Naive thymus-derived CD4-positive, alpha-beta T cell (primary cell): ENCODE measurements around the gene CSHL1. TPM values are rescaled to one million over a fixed set of nuclear protein-coding genes. Genes with fewer than 3 reads are reported as not detected.
"Not testable (repeated sequence)": the region's sequence is repeated elsewhere in the genome, so short reads cannot be mapped to it uniquely, and the experiment has no call there.

Source experiments
- ATAC-seq: fragments of 150-1000 bp; cut with Tn5 transposase; 2 replicates; pipeline ENCODE4 v1.10.0; 2021; ENCODE audit warnings: mild to moderate bottlenecking, moderate library complexity
- CTCF ChIA-PET: fragments of 350-600 bp; sonication (Branson Sonifier 250); formaldehyde crosslinking; loops from one replicate; lab custom pipeline; 2021; ENCODE audit warnings: antibody characterized with exemption; lab: Charles Lee
- POLR2A ChIA-PET: fragments of 350-600 bp; sonication (Branson Sonifier 250); formaldehyde crosslinking; loops from one replicate; lab custom pipeline; 2021; ENCODE audit warnings: antibody characterized with exemption, inconsistent platforms; lab: Charles Lee
- DNase-seq, 9 donors: peaks; one replicate each; pipeline versions ENCODE4 v3.0.0 to v3.0.0-alpha.2; 2020 to 2022; ENCODE audit warnings: mixed read lengths in 1 of 9
- H3K27ac ChIP-seq: one replicate; pipeline ENCODE4 v1.7.0; 2013; ENCODE audit warnings: mild to moderate bottlenecking, low read depth, low read length, moderate library complexity
- H3K27me3 ChIP-seq, 2 donors: one replicate each; pipeline ENCODE4 v1.7.0; 2013; ENCODE audit warnings: low read length in 2 of 2, mild to moderate bottlenecking in 2 of 2, moderate library complexity in 2 of 2; ENCODE audit not compliant: control insufficient read depth in 2 of 2, insufficient read depth in 2 of 2
- H3K36me3 ChIP-seq, 3 experiments: 1 replicate in 2 of 3; 2 replicates in 1 of 3; pipeline ENCODE4 v1.7.0; 2013; ENCODE audit warnings: low read length in 3 of 3, mild to moderate bottlenecking in 3 of 3, moderate library complexity in 1 of 3; ENCODE audit not compliant: insufficient read depth in 3 of 3, control insufficient read depth in 2 of 3
- H3K4me1 ChIP-seq, 2 donors: one replicate each; pipeline ENCODE4 v1.7.0; 2013; ENCODE audit warnings: low read length in 2 of 2, mild to moderate bottlenecking in 2 of 2, moderate library complexity in 1 of 2; ENCODE audit not compliant: control insufficient read depth in 2 of 2, insufficient read depth in 2 of 2
- H3K4me3 ChIP-seq: 2 replicates; pipeline ENCODE4 v1.7.0; 2013; ENCODE audit warnings: mild to moderate bottlenecking, low read length
- H3K9me3 ChIP-seq, 3 experiments: 1 replicate in 2 of 3; 2 replicates in 1 of 3; pipeline ENCODE4 v1.7.0; 2013; ENCODE audit warnings: low read length in 3 of 3; ENCODE audit not compliant: control insufficient read depth in 2 of 3
- H3K27ac Mint-ChIP-seq, 9 donors: one replicate each; pipeline ENCODE4 v1.8.0; 2020 to 2022; ENCODE audit warnings: mixed read lengths in 9 of 9, mild to moderate bottlenecking in 8 of 9, moderate library complexity in 5 of 9, inconsistent platforms in 2 of 9
- H3K27me3 Mint-ChIP-seq, 5 donors: one replicate each; pipeline ENCODE4 v1.8.0; 2021 to 2022; ENCODE audit warnings: mixed read lengths in 5 of 5, mild to moderate bottlenecking in 1 of 5
- H3K36me3 Mint-ChIP-seq, 5 donors: one replicate each; pipeline ENCODE4 v1.8.0; 2020 to 2022; ENCODE audit warnings: mixed read lengths in 5 of 5, mild to moderate bottlenecking in 3 of 5, inconsistent platforms in 1 of 5
- H3K4me1 Mint-ChIP-seq, 7 donors: one replicate each; pipeline ENCODE4 v1.8.0; 2020 to 2022; ENCODE audit warnings: mixed read lengths in 7 of 7, mild to moderate bottlenecking in 3 of 7, inconsistent platforms in 1 of 7
- H3K4me3 Mint-ChIP-seq, 10 donors: one replicate each; pipeline ENCODE4 v1.8.0; 2020 to 2022; ENCODE audit warnings: mild to moderate bottlenecking in 10 of 10, mixed read lengths in 10 of 10, moderate library complexity in 6 of 10, inconsistent platforms in 2 of 10
- H3K9me3 Mint-ChIP-seq, 11 donors: one replicate each; pipeline ENCODE4 v1.8.0; 2020 to 2022; ENCODE audit warnings: mixed read lengths in 11 of 11, mild to moderate bottlenecking in 4 of 11, inconsistent platforms in 1 of 11, moderate library complexity in 1 of 11
- intact Hi-C, 2 donors: fragments of 100-400 bp; cut with micrococcal nuclease; formaldehyde crosslinking; loops; one replicate each; pipeline ENCODE4 v1.15.1; 2023
- polyA plus RNA-seq, 2 donors: library from polyadenylated mRNA; unstranded; fragments of 300-500 nt; fragmentation: Illumina TruSeq; gene quantifications; one replicate each; pipeline ENCODE4 v1.2.3, GENCODE V29; 2021
- total RNA-seq, 6 experiments: library from RNA in 5 of 6; stranded (reverse) in 5 of 6; gene quantifications; 1 replicate in 5 of 6; 2 replicates in 1 of 6; pipeline ENCODE4 v1.2.3 and lab custom pipeline; 2021 to 2026

CSHL1 gene
- total and polyA plus RNA-seq, 7 experiments from 2014 or later, result not detected

DNA sequence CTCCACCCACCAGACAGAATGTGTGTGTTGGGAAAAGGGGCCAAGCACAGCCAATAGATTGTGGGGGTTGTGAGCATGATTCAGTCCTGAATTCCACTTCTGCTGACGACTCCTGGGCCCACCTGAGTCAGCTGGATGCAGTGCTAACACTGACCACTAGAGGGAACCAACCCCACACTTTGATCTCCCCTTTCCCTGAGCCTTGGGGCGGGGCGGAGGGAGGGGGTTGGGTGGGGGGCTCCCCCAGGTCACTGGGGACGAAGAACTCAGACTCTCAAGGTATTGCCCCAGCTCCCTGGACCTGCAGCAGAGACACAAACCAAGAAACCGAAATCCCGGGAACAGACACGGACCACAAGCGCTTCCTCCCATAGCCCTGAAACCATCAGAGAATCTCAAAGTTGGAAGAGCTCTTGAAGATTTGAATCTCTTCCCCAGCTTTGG lies 621 bp upstream of the CSHL1 start:
- Mint-ChIP-seq H3K27me3 (peaks cover 0 to 29% (median 0%) of the 10 kb centered on the region in 5 donors), H3K27ac (no peak overlapping the region), H3K9me3 (no peaks in the 10 kb centered on the region), H3K36me3 (no peaks in the 10 kb centered on the region), H3K4me1 (peaks cover 0 to 10% (median 0%) of the 10 kb centered on the region in 7 donors), H3K4me3 (peak overlapping the region in 1 of 10 donors; percentile 25)
- intact Hi-C loops, result loop anchor here (1.0 to 5.0 kb wide), 7 partner anchors 35 to 371 kb away; no protein-coding TSS in a partner anchor
- no peak overlapping the region for H3K4me3 ChIP-seq
- DNase-seq, result peak; percentile 30 to 64 (median 49)
- peak; percentile 88 for ATAC-seq
- H3K27me3 ChIP-seq, result no peaks in the 10 kb centered on the region
- H3K27ac ChIP-seq, result no peak overlapping the region
- H3K36me3 ChIP-seq, result no peaks in the 10 kb centered on the region
- no peaks in the 10 kb centered on the region for H3K4me1 ChIP-seq
- H3K9me3 ChIP-seq, result no peaks in the 10 kb centered on the region
- POLR2A ChIA-PET, result interaction anchor here (0.5 to 1.4 kb wide), 4 partner anchors 9 to 225 kb away, joined by 3 to 5 read pairs (median 4); partner anchors contain the start of gene ICAM2
- CTCF ChIA-PET, result interaction anchor here (0.7 to 3.4 kb wide), 17 partner anchors 8 to 358 kb away, joined by 3 to 22 read pairs (median 4); partner anchors contain the start of genes CD79B and ICAM2

DNA sequence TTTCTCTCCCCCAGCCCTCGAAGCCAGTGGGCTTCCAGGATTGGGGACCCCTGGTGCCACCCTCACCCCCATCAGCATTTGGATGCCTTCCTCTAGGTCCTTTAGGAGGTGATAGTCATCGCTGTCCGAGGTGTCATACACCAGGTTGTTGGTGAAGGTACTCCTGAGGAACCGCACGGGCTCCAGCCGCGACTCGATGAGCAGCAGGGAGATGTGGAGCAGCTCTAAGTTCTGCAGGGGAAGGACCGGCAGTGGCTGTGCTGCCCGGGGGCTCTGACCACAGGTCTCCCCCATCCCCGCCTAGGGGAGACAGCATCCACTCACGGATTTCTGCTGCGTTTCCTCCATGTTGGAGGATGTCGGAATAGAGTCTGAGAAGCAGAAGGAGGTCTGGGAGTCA lies 962 bp downstream of the CSHL1 start:
- H3K36me3 ChIP-seq, result no peaks in the 10 kb centered on the region
- Mint-ChIP-seq H3K36me3 (no peaks in the 10 kb centered on the region), H3K9me3 (no peaks in the 10 kb centered on the region), H3K4me3 (no peak overlapping the region), H3K27ac (no peak overlapping the region), H3K27me3 (peaks cover 0 to 27% (median 0%) of the 10 kb centered on the region in 5 donors), H3K4me1 (peaks cover 0 to 10% (median 0%) of the 10 kb centered on the region in 7 donors)
- ChIA-PET CTCF (interaction anchor here (0.9 to 3.4 kb wide), 9 partner anchors 14 to 236 kb away, joined by 3 to 22 read pairs (median 4); partner anchors contain the start of genes CD79B and ICAM2), POLR2A (no interaction called here)
- H3K27ac ChIP-seq, result no peak overlapping the region
- H3K27me3 ChIP-seq, result no peaks in the 10 kb centered on the region
- ATAC-seq, result no peak
- no peak for DNase-seq
- no peaks in the 10 kb centered on the region for H3K9me3 ChIP-seq
- H3K4me1 ChIP-seq, result no peaks in the 10 kb centered on the region
- H3K4me3 ChIP-seq, result no peak overlapping the region
- intact Hi-C loops, result loop anchor here (2.0 to 5.0 kb wide), 6 partner anchors 37 to 373 kb away; no protein-coding TSS in a partner anchor

DNA sequence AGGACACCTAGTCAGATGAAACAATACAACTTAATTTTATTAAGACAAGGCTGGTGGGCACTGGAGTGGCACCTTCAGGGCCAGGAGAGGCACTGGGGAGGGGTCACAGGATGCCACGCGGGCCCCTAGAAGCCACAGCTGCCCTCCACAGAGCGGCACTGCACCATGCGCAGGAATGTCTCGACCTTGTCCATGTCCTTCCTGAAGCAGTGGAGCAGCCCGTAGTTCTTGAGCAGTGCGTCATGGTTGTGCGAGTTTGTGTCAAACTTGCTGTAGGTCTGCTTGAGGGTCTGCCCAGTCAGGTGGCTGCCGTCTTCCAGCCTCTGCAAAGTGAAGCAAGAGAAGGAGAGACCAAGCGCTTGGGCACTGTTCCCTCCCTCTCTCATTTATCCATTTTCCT lies 1.5 kb downstream of the CSHL1 start:
- H3K27ac Mint-ChIP-seq, H3K4me1 Mint-ChIP-seq, H3K9me3 ChIP-seq, H3K9me3 Mint-ChIP-seq, ATAC-seq, CTCF ChIA-PET, intact Hi-C loops, H3K4me3 ChIP-seq, POLR2A ChIA-PET, H3K36me3 Mint-ChIP-seq, H3K27ac ChIP-seq, H3K4me1 ChIP-seq, H3K27me3 ChIP-seq, H3K4me3 Mint-ChIP-seq, H3K36me3 ChIP-seq, DNase-seq: not testable (repeated sequence)
- H3K27me3 Mint-ChIP-seq, result peaks cover 0 to 27% (median 0%) of the 10 kb centered on the region in 5 donors

DNA sequence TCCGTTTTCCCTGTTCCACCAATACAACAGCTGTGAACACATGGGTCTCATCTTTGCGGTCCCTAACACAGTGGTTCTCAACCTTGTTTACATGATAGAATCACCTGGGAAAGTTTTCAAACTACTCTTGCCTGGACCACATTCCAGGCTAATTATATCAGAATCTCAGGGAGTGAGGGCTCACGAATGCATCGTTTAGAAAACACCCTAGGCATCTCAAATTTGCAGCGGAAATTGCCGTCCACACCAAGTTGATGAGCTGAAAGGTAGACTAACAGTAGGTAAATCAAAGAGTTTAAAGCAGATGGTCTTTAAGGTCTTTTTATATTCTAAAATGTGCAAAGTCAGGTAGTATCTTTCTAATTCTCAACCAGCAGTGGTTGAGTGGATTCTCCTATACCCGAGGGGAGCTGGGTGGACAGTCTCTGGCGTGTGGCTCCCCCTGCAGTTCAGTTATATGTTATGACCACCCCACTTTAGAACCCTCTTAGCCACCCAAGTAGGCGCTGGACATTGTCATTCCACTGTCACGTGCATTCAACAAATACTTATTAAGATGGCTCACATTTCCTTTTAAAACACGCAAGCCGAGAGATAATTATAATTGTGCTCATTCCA lies 3.8 kb downstream of the CSHL1 start:
- H3K9me3 ChIP-seq, POLR2A ChIA-PET, H3K27ac Mint-ChIP-seq, H3K36me3 Mint-ChIP-seq, intact Hi-C loops, H3K4me3 ChIP-seq, ATAC-seq, H3K4me1 ChIP-seq, H3K36me3 ChIP-seq, H3K9me3 Mint-ChIP-seq, H3K4me3 Mint-ChIP-seq, DNase-seq, H3K27ac ChIP-seq, H3K27me3 ChIP-seq, H3K4me1 Mint-ChIP-seq: not testable (repeated sequence)
- CTCF ChIA-PET, result interaction anchor here (0.6 to 0.7 kb wide), 2 partner anchors 12 to 414 kb away, joined by 3 read pairs; no protein-coding TSS in a partner anchor
- H3K27me3 Mint-ChIP-seq, result peaks cover 0 to 40% (median 0%) of the 10 kb centered on the region in 5 donors

DNA sequence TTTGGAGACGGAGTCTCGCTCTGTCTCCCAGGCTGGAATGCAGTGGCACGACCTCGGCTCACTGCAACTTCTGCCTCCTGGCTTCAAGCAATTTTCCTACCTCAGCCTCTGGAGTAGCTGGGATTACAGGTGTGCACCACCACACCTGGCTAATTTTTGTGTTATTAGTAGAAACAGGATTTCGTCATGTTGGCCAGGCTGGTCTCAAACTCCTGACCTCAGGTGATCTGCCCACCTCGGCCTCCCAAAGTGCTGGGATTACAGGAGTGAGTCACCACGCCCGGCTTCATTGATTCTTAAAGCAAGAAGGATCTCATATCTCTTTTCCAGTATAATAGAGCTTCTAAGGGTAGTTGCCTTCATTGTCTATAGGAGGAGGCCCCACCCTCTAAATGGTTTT lies 6.3 kb downstream of the CSHL1 start:
- intact Hi-C loops, H3K36me3 Mint-ChIP-seq, POLR2A ChIA-PET, H3K4me1 ChIP-seq, H3K27ac ChIP-seq, DNase-seq, H3K9me3 Mint-ChIP-seq, H3K4me3 ChIP-seq, H3K9me3 ChIP-seq, ATAC-seq, H3K27me3 ChIP-seq, H3K4me3 Mint-ChIP-seq, H3K4me1 Mint-ChIP-seq, H3K36me3 ChIP-seq, H3K27ac Mint-ChIP-seq: not testable (repeated sequence)
- peaks cover 0 to 47% (median 0%) of the 10 kb centered on the region in 5 donors for H3K27me3 Mint-ChIP-seq
- CTCF ChIA-PET, result interaction anchor here (0.7 to 1.3 kb wide), 6 partner anchors 13 to 272 kb away, joined by 3 to 5 read pairs (median 3); no protein-coding TSS in a partner anchor

DNA sequence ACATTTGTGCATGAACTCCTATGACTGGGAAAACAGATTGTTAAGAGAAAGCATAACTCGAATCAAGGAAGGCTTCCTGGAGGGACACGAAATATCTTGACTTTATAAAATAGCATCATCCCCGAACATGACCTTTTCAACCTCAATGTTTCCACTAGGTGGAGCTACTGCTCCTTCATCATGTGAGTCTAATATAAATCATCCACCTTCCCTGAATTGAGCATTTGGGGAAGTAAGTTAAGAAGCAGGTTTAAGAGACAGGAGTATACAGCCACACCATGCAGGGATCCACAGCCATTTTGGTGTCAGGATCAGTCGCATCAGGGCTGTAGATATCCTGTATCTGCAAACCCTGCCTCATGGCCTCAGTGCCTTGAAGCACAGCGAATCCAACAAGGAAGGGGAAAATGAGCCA lies 7.3 kb downstream of the CSHL1 start:
- H3K9me3 Mint-ChIP-seq, H3K4me3 Mint-ChIP-seq, H3K27me3 ChIP-seq, H3K36me3 ChIP-seq, H3K4me1 ChIP-seq, POLR2A ChIA-PET, intact Hi-C loops, H3K27ac ChIP-seq, H3K27ac Mint-ChIP-seq, H3K9me3 ChIP-seq, H3K36me3 Mint-ChIP-seq, H3K4me3 ChIP-seq: not testable (repeated sequence)
- DNase-seq (peak in 6 of 9 donors; percentile 27 to 57 (median 46)), ATAC-seq (peak; percentile 87)
- Mint-ChIP-seq H3K4me1 (peaks cover 0 to 12% (median 3%) of the 10 kb centered on the region in 7 donors), H3K27me3 (peaks cover 0 to 42% (median 0%) of the 10 kb centered on the region in 5 donors)
- CTCF ChIA-PET, result interaction anchor here (0.8 kb wide), 1 partner anchor 378 kb away, joined by 3 read pairs; no protein-coding TSS in a partner anchor
